ENCODE results near the gene SPINK6.

Gene SPINK6

GRCh38 chr5:148214665-148215185 is 11.9 kb downstream of the SPINK6 start:
- FAIRE-seq, result no peak
- DNase-seq (ENCODE audit: insufficient read length, low spot score), result no peak

- DNase-seq (ENCODE audit: insufficient read length, low spot score) (no peak), FAIRE-seq (no peak)
Observed at GRCh38 chr5:148221508-148221907, 18.7 kb downstream of the SPINK6 start.

- no peak for DNase-seq (ENCODE audit: insufficient read length, low spot score)
- no peak for FAIRE-seq
Observed at GRCh38 chr5:148224117-148224742, 21.4 kb downstream of the SPINK6 start.

GRCh38 chr5:148228392-148228984 is 25.6 kb downstream of the SPINK6 start:
- DNase-seq (ENCODE audit: insufficient read length, low spot score), result no peak
- FAIRE-seq, result no peak

GRCh38 chr5:148229840-148230239 is 27.0 kb downstream of the SPINK6 start:
- DNase-seq (ENCODE audit: insufficient read length, low spot score) (no peak), FAIRE-seq (no peak)

- DNase-seq (ENCODE audit: insufficient read length, low spot score), result no peak
Observed at GRCh38 chr5:148230240-148230639, 27.4 kb downstream of the SPINK6 start.

DNA sequence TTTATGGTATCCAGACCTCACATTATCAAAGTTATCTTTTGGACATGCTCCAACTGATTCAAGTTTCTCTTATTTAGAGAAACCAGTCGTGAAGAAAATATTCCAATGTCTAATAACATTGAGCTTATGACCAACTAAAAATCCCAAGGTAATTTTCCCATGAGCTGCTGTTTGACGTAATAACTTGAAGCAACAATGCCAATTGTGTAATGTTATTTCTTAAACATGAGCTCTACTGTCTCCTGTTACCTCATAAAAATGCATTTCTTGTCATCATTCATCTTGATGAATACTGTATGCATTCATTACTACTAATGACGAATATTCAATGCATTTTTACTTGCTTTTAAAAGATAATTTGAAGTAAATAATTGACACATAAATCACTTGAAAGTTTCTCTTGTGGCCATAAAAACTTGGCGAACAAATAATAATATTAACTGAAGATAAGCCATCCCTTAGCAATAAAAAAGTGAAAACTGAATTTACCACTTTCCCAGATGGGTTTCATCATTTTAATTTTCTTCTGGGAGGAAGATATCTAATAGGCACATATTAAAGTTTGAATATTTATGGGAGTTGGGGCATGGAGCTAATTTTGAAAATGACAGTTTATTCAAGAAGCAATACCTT is 35.1 kb downstream of the SPINK6 start:
- DNase-seq (ENCODE audit: insufficient read length, low spot score), result no peak
- no peak for FAIRE-seq

More at GRCh38 chr5:148230240-148230639, 27.4 kb downstream of the SPINK6 start:
- FAIRE-seq, result no peak

GRCh38 chr5:148238418-148238794 is 35.6 kb downstream of the SPINK6 start, which contains the start of gene MARCOL:
TSS of gene MARCOL (plus strand) at chr5:148238525. CDS start at chr5:148238598, 73 bp downstream.
- DNase-seq (ENCODE audit: insufficient read length, low spot score), result no peak
- no peak for FAIRE-seq

GRCh38 chr5:148248894-148249293 is 46.1 kb downstream of the SPINK6 start:
- no peak for FAIRE-seq
- no peak for DNase-seq (ENCODE audit: insufficient read length, low spot score)

- FAIRE-seq, result no peak
- DNase-seq (ENCODE audit: insufficient read length, low spot score), result no peak
Observed at GRCh38 chr5:148255456-148255855, 52.6 kb downstream of the SPINK6 start.

- DNase-seq (ENCODE audit: insufficient read length, low spot score) (no peak), FAIRE-seq (no peak)
Observed at GRCh38 chr5:148259288-148259687, 56.4 kb downstream of the SPINK6 start.

GRCh38 chr5:148261221-148261620 is 58.4 kb downstream of the SPINK6 start:
- DNase-seq (ENCODE audit: insufficient read length, low spot score) (no peak), FAIRE-seq (no peak)

Data from GM19239 (cell line).